ENCODE results near the gene OGFR.

OGFR gene

GRCh38 chr20:62804627-62805154 lies at the start of gene OGFR:
OGFR (plus strand) TSS chr20:62804835; CDS start chr20:62804860, 25 bp downstream.
- DNase-seq (ENCODE audit: low read depth in 2 of 2), result peak; percentile 54 to 69

GRCh38 chr20:62754991-62755356 lies 49.7 kb upstream of the OGFR start:
- no peak for DNase-seq (ENCODE audit: low read depth in 2 of 2)

GRCh38 chr20:62755817-62756724 lies 48.6 kb upstream of the OGFR start:
- DNase-seq (ENCODE audit: low read depth in 2 of 2), result no peak

- DNase-seq (ENCODE audit: low read depth in 2 of 2), result no peak
These were observed 46.3 kb upstream of the OGFR start for GRCh38 chr20:62758226-62758912.

- DNase-seq (ENCODE audit: low read depth in 2 of 2), result no peak
These were observed 44.6 kb upstream of the OGFR start for GRCh38 chr20:62759981-62760431.

- no peak for DNase-seq (ENCODE audit: low read depth in 2 of 2)
These were observed 44.2 kb upstream of the OGFR start for GRCh38 chr20:62760471-62760855.

- no peak for DNase-seq (ENCODE audit: low read depth in 2 of 2)
These were observed 43.5 kb upstream of the OGFR start for GRCh38 chr20:62760856-62761758.

GRCh38 chr20:62761759-62762131 lies 42.9 kb upstream of the OGFR start:
- DNase-seq (ENCODE audit: low read depth in 2 of 2), result no peak

GRCh38 chr20:62762376-62762775 lies 42.3 kb upstream of the OGFR start:
- DNase-seq (ENCODE audit: low read depth in 2 of 2), result no peak

GRCh38 chr20:62762801-62763368 lies 41.8 kb upstream of the OGFR start:
- no peak for DNase-seq (ENCODE audit: low read depth in 2 of 2)

- no peak for DNase-seq (ENCODE audit: low read depth in 2 of 2)
These were observed 41.2 kb upstream of the OGFR start for GRCh38 chr20:62763404-62763803.

- DNase-seq (ENCODE audit: low read depth in 2 of 2), result no peak
These were observed 40.3 kb upstream of the OGFR start for GRCh38 chr20:62764156-62764935.

GRCh38 chr20:62765021-62765420 lies 39.6 kb upstream of the OGFR start:
- DNase-seq (ENCODE audit: low read depth in 2 of 2), result no peak

GRCh38 chr20:62765432-62766070 lies 39.1 kb upstream of the OGFR start:
- DNase-seq (ENCODE audit: low read depth in 2 of 2), result no peak

GRCh38 chr20:62766071-62766450 lies 38.6 kb upstream of the OGFR start:
- DNase-seq (ENCODE audit: low read depth in 2 of 2), result no peak

GRCh38 chr20:62766716-62767115 lies 37.9 kb upstream of the OGFR start:
- no peak for DNase-seq (ENCODE audit: low read depth in 2 of 2)

- no peak for DNase-seq (ENCODE audit: low read depth in 2 of 2)
These were observed 36.4 kb upstream of the OGFR start for GRCh38 chr20:62768234-62768546.

GRCh38 chr20:62768551-62769287 lies 35.9 kb upstream of the OGFR start:
- DNase-seq (ENCODE audit: low read depth in 2 of 2), result no peak

- no peak for DNase-seq (ENCODE audit: low read depth in 2 of 2)
These were observed 35.1 kb upstream of the OGFR start for GRCh38 chr20:62769346-62770071.
